B cell (primary cell): Measurements from ENCODE around the gene PSEN1. TPM values are rescaled to one million over a fixed set of nuclear protein-coding genes. Genes with fewer than 3 reads are reported as not detected.
A peak's percentile ranks its signal among the peaks of the same experiment; 100 is the strongest.

Experiments used
- ATAC-seq: fragments of 200-7000 bp; cut with Tn5 transposase; one replicate; pipeline ENCODE4 v1.10.0; 2021; ENCODE audit warnings: low read depth, mild to moderate bottlenecking, moderate number of reproducible peaks, moderate library complexity
- CTCF ChIA-PET: fragments of 350-600 bp; sonication (Branson Sonifier 250); formaldehyde crosslinking; loops from one replicate; lab custom pipeline; 2021; ENCODE audit warnings: antibody characterized with exemption, inconsistent platforms; lab: Charles Lee
- POLR2A ChIA-PET: fragments of 350-600 bp; sonication (Branson Sonifier 250); formaldehyde crosslinking; loops from one replicate; lab custom pipeline; 2021; ENCODE audit warnings: antibody characterized with exemption; lab: Charles Lee
- DNase-seq: peaks from one replicate; pipeline ENCODE4 v3.0.0; 2013
- H2AFZ ChIP-seq: 2 replicates; pipeline ENCODE4 v1.6.1; 2012; ENCODE audit warnings: mild to moderate bottlenecking, low read depth, low read length; ENCODE audit not compliant: insufficient read depth, poor library complexity, severe bottlenecking
- H3K27ac ChIP-seq, 2 donors: 1 replicate in 1 of 2; 2 replicates in 1 of 2; pipeline ENCODE4 v1.5.1; 2012 to 2013; ENCODE audit warnings: low read length in 2 of 2, mild to moderate bottlenecking in 2 of 2, moderate library complexity in 1 of 2
- H3K27me3 ChIP-seq, 4 experiments: fragments of 200-600 bp in 1 of 4; sonication (generic) in 1 of 4; replicated peaks in 1 of 4; 1 replicate in 2 of 4; 2 replicates in 2 of 4; pipeline versions ENCODE4 v1.6.1 to v1.7.0; 2013 to 2016; ENCODE audit warnings: low read length in 3 of 4, mild to moderate bottlenecking in 2 of 4, mixed read lengths in 1 of 4, moderate library complexity in 1 of 4; ENCODE audit not compliant: insufficient read depth in 4 of 4, control insufficient read depth in 3 of 4; ENCODE audit errors: control extremely low read depth in 1 of 4
- H3K36me3 ChIP-seq, 2 experiments: replicated peaks in 1 of 2; 1 replicate in 1 of 2; 2 replicates in 1 of 2; pipeline versions ENCODE4 v1.6.1 to v1.7.1; 2013; ENCODE audit warnings: low read length in 1 of 2; ENCODE audit not compliant: insufficient read depth in 2 of 2, control insufficient read depth in 1 of 2; ENCODE audit errors: control extremely low read depth in 1 of 2, extremely low read depth in 1 of 2
- H3K4me1 ChIP-seq, 2 donors: fragments of 200-600 bp in 1 of 2; sonication (generic) in 1 of 2; 1 replicate in 1 of 2; 2 replicates in 1 of 2; pipeline versions ENCODE4 v1.5.1 to v1.6.1; 2013 to 2017; ENCODE audit warnings: low read length in 2 of 2; ENCODE audit not compliant: control insufficient read depth in 2 of 2, insufficient read depth in 2 of 2
- H3K4me2 ChIP-seq: replicated peaks from 2 replicates; pipeline ENCODE3; 2012; ENCODE audit warnings: mild to moderate bottlenecking, low read depth, low read length; ENCODE audit not compliant: poor library complexity, severe bottlenecking
- H3K4me3 ChIP-seq, 5 experiments: fragments of 200-600 bp in 1 of 5; sonication (generic) in 1 of 5; 1 replicate in 3 of 5; 2 replicates in 2 of 5; pipeline versions ENCODE4 v1.5.1 to v1.7.0; 2011 to 2016; ENCODE audit warnings: low read length in 4 of 5, mild to moderate bottlenecking in 4 of 5, low read depth in 2 of 5, control low read depth in 1 of 5, moderate library complexity in 1 of 5; ENCODE audit not compliant: insufficient read depth in 1 of 5; ENCODE audit errors: control extremely low read depth in 1 of 5, extremely low read depth in 1 of 5
- H3K79me2 ChIP-seq: fragments of 200-600 bp; sonication (generic); one replicate; pipeline ENCODE4 v1.6.0; 2016; ENCODE audit warnings: low read length; ENCODE audit not compliant: control insufficient read depth, insufficient read depth
- H3K9ac ChIP-seq: fragments of 200-600 bp; sonication (generic); 2 replicates; pipeline ENCODE4 v1.6.1; 2017; ENCODE audit warnings: mild to moderate bottlenecking, low read length, moderate library complexity
- H3K9me3 ChIP-seq, 3 donors: one replicate each; pipeline versions ENCODE4 v1.6.1 to v1.7.1; 2013; ENCODE audit warnings: low read length in 2 of 3; ENCODE audit not compliant: control insufficient read depth in 2 of 3, insufficient read depth in 1 of 3; ENCODE audit errors: control extremely low read depth in 1 of 3
- H4K20me1 ChIP-seq: 2 replicates; pipeline ENCODE4 v1.6.0; 2012; ENCODE audit warnings: mild to moderate bottlenecking, low read length; ENCODE audit not compliant: insufficient read depth, control insufficient read depth, poor library complexity, severe bottlenecking
- H3K27ac Mint-ChIP-seq: one replicate; pipeline ENCODE4 v1.8.0; 2021; ENCODE audit warnings: mixed read lengths
- H3K27me3 Mint-ChIP-seq: one replicate; pipeline ENCODE4 v1.8.0; 2021; ENCODE audit warnings: mixed read lengths
- H3K4me1 Mint-ChIP-seq: one replicate; pipeline ENCODE4 v1.8.0; 2021; ENCODE audit warnings: mixed read lengths
- H3K4me3 Mint-ChIP-seq: one replicate; pipeline ENCODE4 v1.8.0; 2021; ENCODE audit warnings: mixed read lengths
- H3K9me3 Mint-ChIP-seq: one replicate; pipeline ENCODE4 v1.8.0; 2022; ENCODE audit warnings: mixed read lengths; ENCODE audit not compliant: insufficient read depth
- CTCF ChIP-seq: fragments of 200-600 bp; IDR thresholded peaks from one replicate; pipeline ENCODE4 v1.8.0; 2022; ENCODE audit warnings: antibody characterized with exemption, mild to moderate bottlenecking
- EZH2 ChIP-seq: IDR thresholded peaks from 2 replicates; pipeline ENCODE4 v1.6.1; 2012; ENCODE audit warnings: borderline replicate concordance, low read depth, mild to moderate bottlenecking, moderate library complexity, low read length; ENCODE audit not compliant: insufficient read depth, poor library complexity, severe bottlenecking
- WGBS: methylation state at CpG from one replicate; pipeline ENCODE4 v1.1.5; 2013; ENCODE audit warnings: missing lambda C conversion rate; ENCODE audit not compliant: insufficient coverage; 5-methylcytosine and 5-hydroxymethylcytosine counted together
- intact Hi-C: fragments of 100-400 bp; cut with micrococcal nuclease; formaldehyde crosslinking; loops from one replicate; pipeline ENCODE4 v1.10.0; 2022
- polyA plus RNA-seq: library from polyadenylated mRNA; depleted of rRNA; stranded (reverse); fragments of >200 nt; gene quantifications from 2 replicates; pipeline ENCODE4 v1.2.3, GENCODE V29; 2012
- total RNA-seq, 2 donors: library from RNA; stranded (reverse); fragments of 120-200 nt in 1 of 2; gene quantifications; 1 replicate in 1 of 2; 2 replicates in 1 of 2; pipeline versions ENCODE4 v1.2.3 to v1.2.4, GENCODE V29; 2013 to 2022

The PSEN1 gene
- total and polyA plus RNA-seq, 2 donors (not counting 1 experiment from before 2014, with no cell fraction given) = 10.2 to 75.9 TPM

- Histone ChIP-seq H4K20me1 (no peaks in the 10 kb centered on the region), H3K27me3 (no peaks in the 10 kb centered on the region), H3K9ac (no peak overlapping the region), H3K4me3 (no peak overlapping the region), H3K36me3 (no peaks in the 10 kb centered on the region), H3K4me2 (no peak overlapping the region), H3K79me2 (no peaks in the 10 kb centered on the region), H3K9me3 (peaks cover 0 to 4% (median 0%) of the 10 kb centered on the region in 3 donors), H3K27ac (no peak overlapping the region), H3K4me1 (peaks cover 29 to 40% of the 10 kb centered on the region in 2 donors), H2AFZ (peak overlapping the region; percentile 15)
- intact Hi-C loops = loop anchor here (5.0 kb wide), 1 partner anchor 208 kb away; the partner anchor contains the start of gene NUMB
- DNase-seq (no peak), ATAC-seq (no peak)
- WGBS = 35% methylated on average over 7 of the region's 13 CpGs
- H3K4me3 Mint-ChIP-seq = no peak overlapping the region
- CTCF ChIA-PET = no interaction called here
- H3K9me3 Mint-ChIP-seq = no peaks in the 10 kb centered on the region
- H3K4me1 Mint-ChIP-seq = peaks cover 38% of the 10 kb centered on the region
- peak overlapping the region; percentile 37 for H3K27ac Mint-ChIP-seq
- no peaks in the 10 kb centered on the region for H3K27me3 Mint-ChIP-seq
- TF ChIP-seq CTCF = no peak
- no peak for TF ChIP-seq EZH2
- POLR2A ChIA-PET = no interaction called here
These were observed 113.4 kb downstream of the PSEN1 start for GRCh38 chr14:73249564-73250316.

- intact Hi-C loops = no loop called here
- Histone ChIP-seq H3K79me2 (no peaks in the 10 kb centered on the region), H3K27me3 (no peaks in the 10 kb centered on the region), H3K4me2 (no peak overlapping the region), H3K9ac (no peak overlapping the region), H2AFZ (no peak overlapping the region), H3K9me3 (peaks cover 0 to 4% (median 0%) of the 10 kb centered on the region in 3 donors), H3K4me3 (no peak overlapping the region), H3K36me3 (no peaks in the 10 kb centered on the region), H3K4me1 (peaks cover 26 to 36% of the 10 kb centered on the region in 2 donors), H3K27ac (no peak overlapping the region), H4K20me1 (no peaks in the 10 kb centered on the region)
- ChIA-PET POLR2A (no interaction called here), CTCF (no interaction called here)
- ATAC-seq (no peak), DNase-seq (no peak)
- 97% methylated on average over 9 of the region's 11 CpGs for WGBS
- peaks cover 32% of the 10 kb centered on the region for H3K4me1 Mint-ChIP-seq
- no peak overlapping the region for H3K27ac Mint-ChIP-seq
- H3K9me3 Mint-ChIP-seq = no peaks in the 10 kb centered on the region
- no peak overlapping the region for H3K4me3 Mint-ChIP-seq
- TF ChIP-seq EZH2 = no peak
- no peak for TF ChIP-seq CTCF
- no peaks in the 10 kb centered on the region for H3K27me3 Mint-ChIP-seq
These were observed 114.0 kb downstream of the PSEN1 start for GRCh38 chr14:73250317-73250713.
